DND-41 (cell line): Measurements from ENCODE around the gene COX7A2L.

ENCODE experiments used
- ATAC-seq: fragments of 200-7000 bp; cut with Tn5 transposase; 3 replicates; pipeline ENCODE4 v1.9.1; 2021; ENCODE audit warnings: low read depth; ENCODE audit not compliant: insufficient read depth
- DNase-seq: peaks from one replicate; pipeline ENCODE4 v3.0.0-alpha.2; 2020
- H2AFZ ChIP-seq: 2 replicates; pipeline ENCODE4 v1.6.0; 2012; ENCODE audit warnings: low read depth, low read length
- H3K27ac ChIP-seq: 2 replicates; pipeline ENCODE4 v1.5.1; 2012; ENCODE audit warnings: low read length, inconsistent platforms
- H3K27me3 ChIP-seq: fragments of 200-600 bp; sonication (generic); 2 replicates; pipeline ENCODE4 v1.6.0; 2012; ENCODE audit warnings: low read length, mild to moderate bottlenecking, inconsistent platforms; ENCODE audit not compliant: insufficient read depth, poor library complexity
- H3K36me3 ChIP-seq: 2 replicates; pipeline ENCODE4 v1.5.1; 2012; ENCODE audit warnings: low read length, inconsistent platforms; ENCODE audit not compliant: insufficient read depth
- H3K4me1 ChIP-seq: 2 replicates; pipeline ENCODE4 v1.5.1; 2012; ENCODE audit warnings: mild to moderate bottlenecking, low read length; ENCODE audit not compliant: insufficient read depth
- H3K4me2 ChIP-seq: 2 replicates; pipeline ENCODE4 v1.6.0; 2012; ENCODE audit warnings: mild to moderate bottlenecking, moderate library complexity, low read length, inconsistent platforms; ENCODE audit not compliant: insufficient read depth
- H3K4me3 ChIP-seq, 2 experiments: fragments of 200-600 bp in 1 of 2; shearing (Covaris generic) in 1 of 2; 2 replicates each; pipeline ENCODE4 v1.5.1; 2012 to 2016; ENCODE audit warnings: inconsistent platforms in 2 of 2, low read length in 2 of 2, mild to moderate bottlenecking in 2 of 2, low read depth in 1 of 2, moderate library complexity in 1 of 2
- H3K79me2 ChIP-seq: 2 replicates; pipeline ENCODE4 v1.6.0; 2012; ENCODE audit warnings: low read length, inconsistent platforms; ENCODE audit not compliant: insufficient read depth
- H3K9ac ChIP-seq: 2 replicates; pipeline ENCODE4 v1.6.0; 2012; ENCODE audit warnings: low read depth, mild to moderate bottlenecking, inconsistent platforms, low read length, moderate library complexity
- H3K9me3 ChIP-seq: 2 replicates; pipeline ENCODE4 v1.5.1; 2012; ENCODE audit warnings: low read length, moderate library complexity, mild to moderate bottlenecking, inconsistent platforms; ENCODE audit not compliant: insufficient read depth, severe bottlenecking
- H4K20me1 ChIP-seq: 2 replicates; pipeline ENCODE4 v1.6.0; 2012; ENCODE audit warnings: low read length; ENCODE audit not compliant: insufficient read depth
- CTCF ChIP-seq: IDR thresholded peaks from 2 replicates; pipeline ENCODE4 v1.5.1; 2012; ENCODE audit warnings: borderline replicate concordance, low read length, moderate library complexity, mild to moderate bottlenecking; ENCODE audit not compliant: poor library complexity, severe bottlenecking; ENCODE audit errors: extremely low read depth
- EZH2 ChIP-seq: IDR thresholded peaks from 3 replicates; pipeline ENCODE4 v1.6.1; 2012; ENCODE audit warnings: borderline replicate concordance, low read depth, mild to moderate bottlenecking, moderate library complexity, low read length, inconsistent platforms; ENCODE audit not compliant: severe bottlenecking

Gene COX7A2L

GRCh38 chr2:42369532-42370229 is 8.7 kb upstream of the COX7A2L start:
- no peak for ATAC-seq
- Histone ChIP-seq H3K9me3 (no peaks in the 10 kb centered on the region), H3K4me3 (no peak overlapping the region), H3K4me2 (no peak overlapping the region), H4K20me1 (no peaks in the 10 kb centered on the region), H3K79me2 (no peaks in the 10 kb centered on the region), H3K36me3 (no peaks in the 10 kb centered on the region), H2AFZ (no peak overlapping the region), H3K27ac (no peak overlapping the region), H3K9ac (no peak overlapping the region), H3K4me1 (no peaks in the 10 kb centered on the region), H3K27me3 (no peaks in the 10 kb centered on the region)
- TF ChIP-seq EZH2 (no peak), CTCF (no peak)
- no peak for DNase-seq

GRCh38 chr2:42368817-42369531 is 8.0 kb upstream of the COX7A2L start:
- no peak overlapping the region for H3K27ac ChIP-seq
- no peaks in the 10 kb centered on the region for H3K36me3 ChIP-seq
- no peak overlapping the region for H3K4me2 ChIP-seq
- no peaks in the 10 kb centered on the region for H3K4me1 ChIP-seq
- DNase-seq: no peak
- H3K27me3 ChIP-seq: no peaks in the 10 kb centered on the region
- ATAC-seq: no peak
- TF ChIP-seq CTCF (no peak), EZH2 (no peak)
- H2AFZ ChIP-seq: no peak overlapping the region
- H3K9me3 ChIP-seq: no peaks in the 10 kb centered on the region
- H3K4me3 ChIP-seq: no peak overlapping the region
- H4K20me1 ChIP-seq: no peaks in the 10 kb centered on the region
- H3K9ac ChIP-seq: no peak overlapping the region
- H3K79me2 ChIP-seq: no peaks in the 10 kb centered on the region

GRCh38 chr2:42367835-42368234 is 6.8 kb upstream of the COX7A2L start:
- Histone ChIP-seq H3K4me3 (no peak overlapping the region), H2AFZ (no peak overlapping the region), H3K4me2 (no peak overlapping the region), H3K36me3 (no peaks in the 10 kb centered on the region), H3K27ac (no peak overlapping the region), H3K4me1 (no peaks in the 10 kb centered on the region), H3K9ac (no peak overlapping the region), H3K27me3 (no peaks in the 10 kb centered on the region), H4K20me1 (no peaks in the 10 kb centered on the region), H3K9me3 (no peaks in the 10 kb centered on the region), H3K79me2 (no peaks in the 10 kb centered on the region)
- ATAC-seq (no peak), DNase-seq (no peak)
- TF ChIP-seq EZH2 (no peak), CTCF (no peak)
